ENCODE measurements around the gene DAB1.

The DAB1 gene

GRCh38 chr1:57418971-57419370 is 4.9 kb downstream of the DAB1 start:
- no peak for DNase-seq (ENCODE audit: low read depth in 1 of 2, low spot score in 1 of 2)

- no peak for DNase-seq (ENCODE audit: low read depth in 1 of 2, low spot score in 1 of 2)
These were observed 12.6 kb downstream of the DAB1 start for GRCh38 chr1:57411262-57411661.

GRCh38 chr1:57410508-57410907 is 13.4 kb downstream of the DAB1 start:
- DNase-seq (ENCODE audit: low read depth in 1 of 2, low spot score in 1 of 2) = no peak

GRCh38 chr1:57407928-57408327 is 15.9 kb downstream of the DAB1 start:
- DNase-seq (ENCODE audit: low read depth in 1 of 2, low spot score in 1 of 2) = no peak

GRCh38 chr1:57406428-57406970 is 17.4 kb downstream of the DAB1 start:
- DNase-seq (ENCODE audit: low read depth in 1 of 2, low spot score in 1 of 2) = no peak

GRCh38 chr1:57404884-57405283 is 19.0 kb downstream of the DAB1 start:
- no peak for DNase-seq (ENCODE audit: low read depth in 1 of 2, low spot score in 1 of 2)

GRCh38 chr1:57403201-57403600 is 20.7 kb downstream of the DAB1 start:
- DNase-seq (ENCODE audit: low read depth in 1 of 2, low spot score in 1 of 2) = no peak

GRCh38 chr1:57401671-57402070 is 22.2 kb downstream of the DAB1 start:
- DNase-seq (ENCODE audit: low read depth in 1 of 2, low spot score in 1 of 2) = no peak

GRCh38 chr1:57400048-57400447 is 23.8 kb downstream of the DAB1 start:
- DNase-seq (ENCODE audit: low read depth in 1 of 2, low spot score in 1 of 2) = no peak

GRCh38 chr1:57393058-57393584 is 30.7 kb downstream of the DAB1 start:
- DNase-seq (ENCODE audit: low read depth in 1 of 2, low spot score in 1 of 2) = no peak

- no peak for DNase-seq (ENCODE audit: low read depth in 1 of 2, low spot score in 1 of 2)
These were observed 38.5 kb downstream of the DAB1 start for GRCh38 chr1:57385336-57385735.

- DNase-seq (ENCODE audit: low read depth in 1 of 2, low spot score in 1 of 2) = no peak
These were observed 39.0 kb downstream of the DAB1 start for GRCh38 chr1:57384901-57385300.

- DNase-seq (ENCODE audit: low read depth in 1 of 2, low spot score in 1 of 2) = no peak
These were observed 39.6 kb downstream of the DAB1 start for GRCh38 chr1:57384284-57384683.

GRCh38 chr1:57381871-57382270 is 42.0 kb downstream of the DAB1 start:
- no peak for DNase-seq (ENCODE audit: low read depth in 1 of 2, low spot score in 1 of 2)

- DNase-seq (ENCODE audit: low read depth in 1 of 2, low spot score in 1 of 2) = no peak
These were observed 42.4 kb downstream of the DAB1 start for GRCh38 chr1:57381426-57381825.

- no peak for DNase-seq (ENCODE audit: low read depth in 1 of 2, low spot score in 1 of 2)
These were observed 42.9 kb downstream of the DAB1 start for GRCh38 chr1:57380923-57381322.

GRCh38 chr1:57378534-57378933 is 45.3 kb downstream of the DAB1 start:
- DNase-seq (ENCODE audit: low read depth in 1 of 2, low spot score in 1 of 2) = no peak

- DNase-seq (ENCODE audit: low read depth in 1 of 2, low spot score in 1 of 2) = no peak
These were observed 46.3 kb downstream of the DAB1 start for GRCh38 chr1:57377339-57378139.

- DNase-seq (ENCODE audit: low read depth in 1 of 2, low spot score in 1 of 2) = no peak
These were observed 47.8 kb downstream of the DAB1 start for GRCh38 chr1:57376041-57376440.

GRCh38 chr1:57369889-57370288 is 54.0 kb downstream of the DAB1 start:
- no peak for DNase-seq (ENCODE audit: low read depth in 1 of 2, low spot score in 1 of 2)

GRCh38 chr1:57367945-57368344 is 55.9 kb downstream of the DAB1 start:
- no peak for DNase-seq (ENCODE audit: low read depth in 1 of 2, low spot score in 1 of 2)

- no peak for DNase-seq (ENCODE audit: low read depth in 1 of 2, low spot score in 1 of 2)
These were observed 60.2 kb downstream of the DAB1 start for GRCh38 chr1:57363643-57364042.

- DNase-seq (ENCODE audit: low read depth in 1 of 2, low spot score in 1 of 2) = no peak
These were observed 60.7 kb downstream of the DAB1 start for GRCh38 chr1:57363165-57363564.

Data from stimulated activated CD4-positive, alpha-beta T cell treated with anti-CD3 and anti-CD28 coated beads, Interleukin-15, amount 100 ng/mL, for 1 hour (primary cell).